HEK293 (cell line): ENCODE measurements around the gene ZNF688.

Experiments used
- CTCF ChIP-seq: fragments of 450-650 bp; formaldehyde crosslinking; IDR thresholded peaks from 2 replicates; pipeline ENCODE4 v1.5.1; 2016; ENCODE audit warnings: missing biosample characterization, missing genetic modification characterization
- YY1 ChIP-seq: fragments of 450-650 bp; formaldehyde crosslinking; IDR thresholded peaks from 2 replicates; pipeline ENCODE4 v1.5.1; 2018; ENCODE audit warnings: missing biosample characterization, missing genetic modification characterization
- ZBTB7A ChIP-seq: fragments of 450-650 bp; formaldehyde crosslinking; IDR thresholded peaks from 2 replicates; pipeline ENCODE4 v1.5.1; 2016; ENCODE audit warnings: low read depth, missing biosample characterization, missing genetic modification characterization
- ZFP69B ChIP-seq: fragments of 450-650 bp; formaldehyde crosslinking; IDR thresholded peaks from 2 replicates; pipeline ENCODE4 v1.5.1; 2016; ENCODE audit warnings: missing biosample characterization, missing genetic modification characterization
- ZNF138 ChIP-seq: fragments of 450-650 bp; formaldehyde crosslinking; IDR thresholded peaks from 2 replicates; pipeline ENCODE4 v1.5.1; 2016; ENCODE audit warnings: missing biosample characterization, missing genetic modification characterization, borderline replicate concordance
- ZNF580 ChIP-seq: fragments of 450-650 bp; formaldehyde crosslinking; IDR thresholded peaks from 2 replicates; pipeline ENCODE4 v1.5.1; 2016; ENCODE audit warnings: missing biosample characterization, missing genetic modification characterization
- TF ChIP-seq, protein P1 (sequence below): fragments of 450-650 bp; formaldehyde crosslinking; optimal IDR thresholded peaks from 2 replicates; pipeline ENCODE3; 2016; ENCODE audit warnings: missing biosample characterization, mild to moderate bottlenecking, missing genetic modification characterization

DNA sequence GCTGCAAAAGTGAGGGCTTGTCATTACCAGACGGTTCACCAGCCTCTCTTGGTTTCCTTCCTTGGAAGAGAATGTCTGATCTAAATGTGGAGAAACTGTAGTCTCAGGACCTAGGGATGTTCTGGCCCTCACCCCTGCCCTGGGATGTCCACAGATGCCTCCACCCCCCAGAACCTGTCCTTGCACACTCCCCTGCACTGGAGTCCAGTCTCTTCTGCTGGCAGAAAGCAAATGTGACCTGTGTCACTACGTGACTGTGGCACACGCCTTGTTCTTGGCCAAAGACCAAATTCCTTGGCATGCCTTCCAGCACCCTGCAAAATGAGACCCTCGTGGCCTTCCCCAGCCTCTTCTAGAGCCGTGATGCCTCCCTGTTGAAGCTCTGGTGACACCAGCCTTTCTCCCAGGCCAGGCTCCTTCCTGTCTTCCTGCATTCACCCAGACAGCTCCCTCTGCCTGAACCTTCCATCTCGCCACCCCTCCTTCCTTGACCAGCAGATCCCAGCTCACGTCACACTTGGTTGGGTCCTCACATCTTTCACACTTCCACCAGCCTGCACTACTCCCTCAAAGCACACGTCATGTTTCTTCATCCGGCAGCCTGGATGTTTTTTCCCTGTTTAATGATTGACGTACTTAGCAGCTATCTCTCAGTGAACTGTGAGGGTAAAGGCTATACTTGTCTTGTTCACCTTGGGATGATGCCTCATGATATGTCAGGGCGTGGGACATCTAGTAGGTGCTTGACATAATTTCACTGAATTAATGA lies 49.5 kb downstream of the ZNF688 start:
- TF ChIP-seq CTCF (tag by site-specific recombination), result no peak
- TF ChIP-seq, protein P1, sequence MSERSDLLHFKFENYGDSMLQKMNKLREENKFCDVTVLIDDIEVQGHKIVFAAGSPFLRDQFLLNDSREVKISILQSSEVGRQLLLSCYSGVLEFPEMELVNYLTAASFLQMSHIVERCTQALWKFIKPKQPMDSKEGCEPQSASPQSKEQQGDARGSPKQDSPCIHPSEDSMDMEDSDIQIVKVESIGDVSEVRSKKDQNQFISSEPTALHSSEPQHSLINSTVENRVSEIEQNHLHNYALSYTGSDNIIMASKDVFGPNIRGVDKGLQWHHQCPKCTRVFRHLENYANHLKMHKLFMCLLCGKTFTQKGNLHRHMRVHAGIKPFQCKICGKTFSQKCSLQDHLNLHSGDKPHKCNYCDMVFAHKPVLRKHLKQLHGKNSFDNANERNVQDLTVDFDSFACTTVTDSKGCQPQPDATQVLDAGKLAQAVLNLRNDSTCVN (tag by site-specific recombination), result no peak
- TF ChIP-seq ZNF138 (tag by site-specific recombination), result no peak
- no peak for TF ChIP-seq ZBTB7A
- TF ChIP-seq ZFP69B, result no peak
- no peak for TF ChIP-seq YY1 (tag by site-specific recombination)
- TF ChIP-seq ZNF580, result no peak
